Lower leg skin (tissue), 3 donors: ENCODE measurements around the gene PWWP2A.

ENCODE experiments used
- CTCF ChIP-seq, 3 donors: fragments of 450-650 bp; IDR thresholded peaks; one replicate each; pipeline ENCODE4 v1.5.1; 2016; ENCODE audit warnings: antibody characterized with exemption in 3 of 3, mild to moderate bottlenecking in 3 of 3, moderate library complexity in 2 of 3
- POLR2A ChIP-seq, 2 donors: fragments of 450-650 bp; IDR thresholded peaks; one replicate each; pipeline ENCODE4 v1.6.1; 2016 to 2017; ENCODE audit warnings: antibody characterized with exemption in 2 of 2, mild to moderate bottlenecking in 1 of 2, moderate library complexity in 1 of 2

GRCh38 chr5:160096178-160096577, 23.1 kb downstream of the PWWP2A start:
- no peak for TF ChIP-seq POLR2A (IDR thresholded peaks at IDR 0.05)
- TF ChIP-seq CTCF (IDR thresholded peaks at IDR 0.05): no peak
